HUES48 (cell line): ENCODE measurements around the gene NKAIN4.

Source experiments
- H3K27ac ChIP-seq: one replicate; pipeline ENCODE4 v1.7.0; 2013; ENCODE audit warnings: low read depth, low read length, inconsistent platforms
- H3K27me3 ChIP-seq: 2 replicates; pipeline ENCODE4 v1.6.1; 2013; ENCODE audit warnings: mild to moderate bottlenecking, low read length; ENCODE audit not compliant: control insufficient read depth, insufficient read depth
- H3K36me3 ChIP-seq: 2 replicates; pipeline ENCODE4 v1.6.1; 2013; ENCODE audit warnings: low read length; ENCODE audit not compliant: control insufficient read depth, insufficient read depth
- H3K4me1 ChIP-seq: 2 replicates; pipeline ENCODE4 v1.6.1; 2013; ENCODE audit warnings: mild to moderate bottlenecking, low read length; ENCODE audit not compliant: control insufficient read depth, insufficient read depth
- H3K4me3 ChIP-seq: 2 replicates; pipeline ENCODE4 v1.5.1; 2013; ENCODE audit warnings: mild to moderate bottlenecking, low read depth, low read length
- H3K9ac ChIP-seq: 2 replicates; pipeline ENCODE4 v1.6.1; 2013; ENCODE audit warnings: mild to moderate bottlenecking, low read depth, low read length, moderate library complexity
- H3K9me3 ChIP-seq: 2 replicates; pipeline ENCODE4 v1.6.1; 2013; ENCODE audit warnings: low read length; ENCODE audit not compliant: control insufficient read depth, insufficient read depth

Gene NKAIN4

GRCh38 chr20:63254232-63254605 is at the start of gene NKAIN4:
TSS of gene NKAIN4 (minus strand) at chr20:63254463. CDS start at chr20:63254450, 13 bp downstream.
- Histone ChIP-seq H3K27ac (no peak within 1 kb of the TSS), H3K4me3 (peak within 1 kb of the TSS; percentile 60), H3K36me3 (no peaks in the 10 kb centered on the region), H3K9ac (no peak within 1 kb of the TSS), H3K27me3 (peaks cover 37% of the 10 kb centered on the region), H3K4me1 (peaks cover 12% of the 10 kb centered on the region), H3K9me3 (no peaks in the 10 kb centered on the region)

GRCh38 chr20:63303095-63303666 is 48.9 kb upstream of the NKAIN4 start:
- H3K27me3 ChIP-seq, result no peaks in the 10 kb centered on the region
- H3K36me3 ChIP-seq, result no peaks in the 10 kb centered on the region
- H3K4me3 ChIP-seq, result no peak overlapping the region
- no peaks in the 10 kb centered on the region for H3K9me3 ChIP-seq
- no peak overlapping the region for H3K9ac ChIP-seq
- no peak overlapping the region for H3K27ac ChIP-seq
- no peaks in the 10 kb centered on the region for H3K4me1 ChIP-seq

- H3K9ac ChIP-seq, result no peak overlapping the region
- H3K27ac ChIP-seq, result no peak overlapping the region
- H3K36me3 ChIP-seq, result no peaks in the 10 kb centered on the region
- no peaks in the 10 kb centered on the region for H3K9me3 ChIP-seq
- H3K27me3 ChIP-seq, result no peaks in the 10 kb centered on the region
- H3K4me3 ChIP-seq, result no peak overlapping the region
- H3K4me1 ChIP-seq, result no peaks in the 10 kb centered on the region
Measured at GRCh38 chr20:63301671-63302070, 47.4 kb upstream of the NKAIN4 start.

- peaks cover 7% of the 10 kb centered on the region; the same call in 1 of the 2 replicates for H3K4me1 ChIP-seq
- 0 out of 2 replicates have a peak, but pooled peaks cover 3% of the 10 kb centered on the region for H3K27me3 ChIP-seq
- no peak overlapping the region for H3K4me3 ChIP-seq
- H3K27ac ChIP-seq, result no peak overlapping the region
- no peaks in the 10 kb centered on the region for H3K9me3 ChIP-seq
- no peak overlapping the region for H3K9ac ChIP-seq
- H3K36me3 ChIP-seq, result no peaks in the 10 kb centered on the region
Measured at GRCh38 chr20:63298731-63299312, 44.6 kb upstream of the NKAIN4 start.

GRCh38 chr20:63297796-63298572 is 43.7 kb upstream of the NKAIN4 start:
- Histone ChIP-seq H3K9me3 (no peaks in the 10 kb centered on the region), H3K4me3 (no peak overlapping the region), H3K4me1 (peaks cover 7% of the 10 kb centered on the region; the same call in 1 of the 2 replicates), H3K36me3 (no peaks in the 10 kb centered on the region), H3K9ac (no peak overlapping the region), H3K27ac (no peak overlapping the region), H3K27me3 (0 out of 2 replicates have a peak, but pooled peaks cover 3% of the 10 kb centered on the region)

GRCh38 chr20:63297371-63297781 is 43.1 kb upstream of the NKAIN4 start:
- H3K27me3 ChIP-seq, result 0 out of 2 replicates have a peak, but pooled peaks cover 3% of the 10 kb centered on the region
- H3K4me1 ChIP-seq, result peaks cover 7% of the 10 kb centered on the region; the same call in 1 of the 2 replicates
- no peaks in the 10 kb centered on the region for H3K36me3 ChIP-seq
- no peak overlapping the region for H3K27ac ChIP-seq
- H3K9me3 ChIP-seq, result no peaks in the 10 kb centered on the region
- no peak overlapping the region for H3K4me3 ChIP-seq
- no peak overlapping the region for H3K9ac ChIP-seq

- H3K36me3 ChIP-seq, result no peaks in the 10 kb centered on the region
- no peak overlapping the region for H3K27ac ChIP-seq
- H3K4me1 ChIP-seq, result peaks cover 7% of the 10 kb centered on the region; the same call in 1 of the 2 replicates
- H3K27me3 ChIP-seq, result 0 out of 2 replicates have a peak, but pooled peaks cover 3% of the 10 kb centered on the region
- no peaks in the 10 kb centered on the region for H3K9me3 ChIP-seq
- H3K4me3 ChIP-seq, result no peak overlapping the region
- H3K9ac ChIP-seq, result no peak overlapping the region
Measured at GRCh38 chr20:63296531-63297299, 42.5 kb upstream of the NKAIN4 start.

GRCh38 chr20:63295846-63296245 is 41.6 kb upstream of the NKAIN4 start:
- Histone ChIP-seq H3K27me3 (0 out of 2 replicates have a peak, but pooled peaks cover 3% of the 10 kb centered on the region), H3K9ac (no peak overlapping the region), H3K27ac (no peak overlapping the region), H3K9me3 (no peaks in the 10 kb centered on the region), H3K4me1 (peaks cover 8% of the 10 kb centered on the region; the same call in 1 of the 2 replicates), H3K36me3 (no peaks in the 10 kb centered on the region), H3K4me3 (no peak overlapping the region)

GRCh38 chr20:63295422-63295821 is 41.2 kb upstream of the NKAIN4 start:
- Histone ChIP-seq H3K9me3 (no peaks in the 10 kb centered on the region), H3K4me1 (peaks cover 10% of the 10 kb centered on the region; the same call in 1 of the 2 replicates), H3K9ac (no peak overlapping the region), H3K27ac (no peak overlapping the region), H3K36me3 (no peaks in the 10 kb centered on the region), H3K27me3 (0 out of 2 replicates have a peak, but pooled peaks cover 3% of the 10 kb centered on the region), H3K4me3 (no peak overlapping the region)

- Histone ChIP-seq H3K4me3 (no peak overlapping the region), H3K4me1 (peaks cover 10% of the 10 kb centered on the region; the same call in 1 of the 2 replicates), H3K36me3 (no peaks in the 10 kb centered on the region), H3K27ac (no peak overlapping the region), H3K27me3 (0 out of 2 replicates have a peak, but pooled peaks cover 3% of the 10 kb centered on the region), H3K9me3 (no peaks in the 10 kb centered on the region), H3K9ac (no peak overlapping the region)
Measured at GRCh38 chr20:63295018-63295417, 40.8 kb upstream of the NKAIN4 start.
